Retina (tissue), 1 donor: Measurements from ENCODE around the gene ATR.
"Not testable (repeated sequence)": the region's sequence is repeated elsewhere in the genome, so short reads cannot be mapped to it uniquely, and the experiment has no call there.

ENCODE experiments used
- DNase-seq: peaks from one replicate; pipeline ENCODE4 v3.0.0-alpha.2; 2016

ATR gene

DNA sequence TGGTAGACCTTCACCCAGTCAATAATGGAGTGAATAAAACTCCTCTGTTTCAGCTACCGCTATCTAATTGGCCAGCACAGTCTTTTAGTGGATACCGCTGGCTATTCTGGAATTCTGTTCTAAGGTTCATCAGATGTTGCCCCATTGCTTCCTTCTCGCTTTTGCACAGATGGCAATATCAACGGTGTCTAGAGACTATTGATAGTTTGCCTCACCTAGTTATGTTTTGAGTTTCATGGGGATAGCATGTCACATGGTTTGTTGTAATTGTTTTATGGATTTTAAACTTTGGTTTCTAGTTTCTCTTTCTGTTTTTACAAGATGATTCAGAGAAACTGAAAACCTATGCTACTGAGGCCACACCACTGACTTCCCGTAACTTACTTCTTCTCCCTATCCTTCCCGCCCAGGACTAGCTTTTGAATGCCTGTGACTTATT is 132.7 kb downstream of the ATR start:
- DNase-seq = no peak

DNA sequence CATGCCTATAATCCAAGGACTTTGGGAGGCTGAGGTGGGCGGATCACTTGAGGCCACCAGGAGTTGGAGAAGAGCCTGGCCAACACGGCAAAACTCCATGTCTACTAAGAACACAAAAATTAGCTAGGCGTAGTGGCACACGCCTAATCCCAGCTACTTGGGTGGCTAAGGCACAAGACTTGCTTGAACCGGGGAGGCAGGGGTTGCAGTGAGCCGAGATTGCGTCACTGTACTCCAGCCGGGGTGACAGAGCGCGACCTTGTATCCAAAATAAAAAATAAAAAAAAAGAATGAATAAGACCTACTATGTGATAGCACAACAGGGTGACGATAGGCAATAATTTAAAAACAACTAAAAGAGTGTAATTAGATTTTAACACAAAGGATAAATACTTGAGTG is 134.2 kb downstream of the ATR start:
- DNase-seq = no peak

DNA sequence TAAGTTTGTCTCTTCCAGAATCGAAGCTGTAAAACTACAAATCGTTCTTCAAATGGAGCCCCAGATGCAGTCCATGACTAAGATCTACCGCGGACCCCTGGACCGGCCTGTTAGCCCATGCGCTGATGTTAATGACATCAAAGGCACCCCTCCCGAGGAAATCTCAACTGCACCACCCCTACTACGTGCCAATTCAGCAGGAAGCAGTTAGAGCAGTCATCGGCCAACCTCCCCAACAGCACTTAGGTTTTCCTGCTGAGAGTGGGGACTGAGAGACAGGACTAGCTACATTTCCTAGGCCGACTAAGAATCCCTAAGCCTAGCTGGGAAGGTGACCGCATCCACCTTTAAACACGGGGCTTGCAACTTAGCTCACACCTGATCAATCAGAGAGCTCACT is 135.5 kb downstream of the ATR start:
- DNase-seq = not testable (repeated sequence)

DNA sequence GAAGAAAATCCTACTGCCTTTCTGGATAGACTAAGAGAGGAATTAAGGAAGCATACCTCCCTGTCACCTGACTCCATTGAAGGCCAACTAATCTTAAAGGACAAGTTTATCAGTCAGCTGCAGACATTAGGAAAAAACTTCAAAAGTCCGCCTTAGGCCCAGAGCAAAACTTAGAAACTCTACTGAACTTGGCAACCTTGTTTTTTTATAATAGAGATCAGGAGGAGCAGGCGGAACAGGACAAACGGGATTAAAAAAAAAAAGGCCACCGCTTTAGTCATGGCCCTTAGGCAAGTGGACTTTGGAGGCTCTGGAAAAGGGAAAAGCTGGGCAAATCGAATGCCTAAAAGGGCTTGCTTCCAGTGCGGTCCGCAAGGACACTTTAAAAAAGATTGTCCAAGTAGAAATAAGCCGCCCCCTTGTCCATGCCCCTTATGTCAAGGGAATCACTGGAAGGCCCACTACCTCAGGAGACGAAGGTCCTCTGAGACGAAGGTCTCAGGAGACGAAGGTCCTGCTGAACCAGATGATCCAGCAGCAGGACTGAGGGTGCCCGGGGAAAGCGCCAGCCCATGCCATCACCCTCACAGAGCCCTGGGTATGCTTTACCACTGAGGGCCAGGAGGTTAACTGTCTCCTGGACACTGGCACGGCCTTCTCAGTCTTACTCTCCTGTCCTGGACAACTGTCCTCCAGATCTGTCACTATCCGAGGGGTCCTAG is 138.9 kb downstream of the ATR start:
- not testable (repeated sequence) for DNase-seq

DNA sequence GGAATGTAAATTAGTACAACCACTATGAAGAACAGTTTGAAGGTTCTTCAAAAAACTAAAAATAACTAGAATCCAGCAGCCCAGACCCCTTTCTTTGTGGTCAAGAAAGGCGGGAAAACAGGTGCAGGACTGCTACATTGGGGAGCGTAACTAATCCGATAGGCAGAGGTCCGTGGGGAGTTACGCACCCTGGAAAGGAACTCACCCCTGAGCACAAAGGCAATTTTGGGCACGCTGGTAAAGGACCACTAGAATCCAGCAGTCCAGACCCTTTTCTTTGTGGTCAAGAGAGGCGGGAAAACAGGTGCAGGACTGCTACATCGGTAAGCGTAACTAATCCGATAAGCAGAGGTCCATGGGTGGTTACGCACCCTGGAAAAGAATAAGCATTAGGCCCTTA is 140.4 kb downstream of the ATR start:
- DNase-seq = not testable (repeated sequence)

DNA sequence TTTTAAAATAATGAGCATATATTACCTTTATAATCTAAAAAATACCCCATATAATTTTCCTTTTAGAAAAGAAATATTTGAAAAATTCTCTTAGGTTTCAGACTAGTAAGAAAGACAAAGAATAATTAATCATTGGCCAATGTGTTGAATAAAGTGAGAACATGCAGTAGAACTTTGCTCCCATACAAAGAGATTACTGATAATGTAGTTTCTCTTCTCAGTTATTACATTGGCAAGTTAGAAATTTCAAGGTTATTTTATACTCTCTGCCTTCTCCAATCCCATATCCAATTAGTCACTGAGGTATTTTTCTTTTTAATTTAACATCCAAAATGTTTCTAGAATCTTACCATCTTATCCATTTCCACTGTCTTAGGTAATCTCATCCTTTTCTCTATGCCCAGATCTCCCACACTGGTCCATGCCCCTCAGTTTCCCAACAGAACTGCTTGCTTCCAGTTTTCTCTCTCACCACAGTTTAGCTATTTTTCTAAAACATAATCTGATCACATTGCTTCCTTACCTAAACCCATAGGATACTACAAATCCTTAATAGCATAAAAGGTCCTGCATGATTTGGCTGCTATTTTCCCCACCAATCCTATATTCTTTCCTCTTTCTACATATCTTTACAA is 141.5 kb downstream of the ATR start:
- no peak for DNase-seq

DNA sequence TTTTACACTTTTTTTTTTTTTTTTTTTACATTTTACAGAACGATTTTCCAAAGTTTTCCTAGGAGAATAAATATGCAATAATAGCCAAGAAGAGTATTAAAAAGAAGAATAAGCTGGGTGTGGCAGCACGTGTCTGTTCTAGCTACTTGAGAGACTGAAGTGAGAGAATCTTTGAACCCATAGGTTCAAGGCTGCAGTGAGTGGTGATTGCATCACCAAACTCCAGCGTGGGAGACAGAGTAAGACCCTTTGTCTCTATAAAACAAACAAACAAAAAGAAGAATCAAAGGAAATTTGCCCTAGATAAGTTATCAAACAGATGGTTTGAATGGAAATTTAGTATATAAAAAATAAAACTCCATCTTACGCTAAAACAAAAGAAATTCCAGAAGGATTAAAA is 144.0 kb downstream of the ATR start:
- DNase-seq = no peak

DNA sequence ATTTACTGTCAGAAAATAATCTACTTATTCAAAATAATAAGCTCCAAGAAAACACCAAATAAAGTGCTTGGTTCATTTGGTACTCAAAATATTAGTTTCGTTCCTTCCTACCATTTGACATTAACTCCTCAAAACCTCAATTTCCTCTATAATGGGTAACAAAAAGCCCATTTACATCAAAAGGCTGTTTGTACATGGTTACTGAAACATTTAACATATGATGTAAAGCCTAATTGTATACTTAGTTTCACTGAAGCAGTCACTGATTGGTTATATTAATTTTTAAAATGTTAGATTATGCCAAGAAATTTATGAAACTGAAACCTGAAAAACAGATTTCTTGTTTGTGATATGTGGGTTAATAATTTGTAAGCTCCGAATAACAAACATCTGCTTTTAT is 145.4 kb downstream of the ATR start:
- no peak for DNase-seq

DNA sequence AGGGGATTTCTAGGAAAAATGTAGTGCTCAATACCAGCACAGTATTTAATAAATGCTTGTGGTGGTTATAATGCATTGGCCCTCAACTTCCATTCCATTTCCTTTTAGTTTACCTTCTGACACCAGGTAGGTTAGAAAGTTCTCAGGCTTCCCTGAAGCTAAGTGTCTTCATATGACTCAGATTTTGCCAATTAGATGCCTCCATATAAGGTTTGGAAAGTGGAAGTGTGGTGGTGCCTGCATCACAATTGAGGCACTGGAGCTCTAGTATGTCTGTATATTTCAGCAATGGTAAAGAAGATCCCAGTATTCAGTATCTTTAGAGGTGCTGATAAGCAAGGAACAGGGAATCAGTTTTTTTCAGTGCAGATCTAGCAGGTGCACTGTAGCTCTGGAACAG is 149.0 kb downstream of the ATR start:
- no peak for DNase-seq

DNA sequence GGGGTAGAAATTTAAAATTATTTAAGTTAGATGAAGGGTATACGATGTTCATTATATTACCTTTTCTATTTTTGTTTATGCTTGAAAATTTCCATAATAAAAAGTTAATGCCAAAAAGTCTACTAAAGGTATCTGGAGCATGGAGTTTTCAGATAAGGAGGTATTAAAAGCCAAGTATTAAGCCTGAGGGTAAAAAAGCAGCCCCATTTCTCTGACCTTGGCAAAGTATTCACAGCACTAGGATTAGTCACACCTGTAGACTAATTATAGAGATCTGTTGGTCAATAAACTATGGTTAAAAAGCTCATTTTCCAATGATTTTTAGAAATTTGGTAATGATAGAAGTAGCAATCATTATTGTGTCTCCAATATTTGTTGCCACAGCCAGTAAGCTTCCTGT is 153.8 kb downstream of the ATR start:
- no peak for DNase-seq

DNA sequence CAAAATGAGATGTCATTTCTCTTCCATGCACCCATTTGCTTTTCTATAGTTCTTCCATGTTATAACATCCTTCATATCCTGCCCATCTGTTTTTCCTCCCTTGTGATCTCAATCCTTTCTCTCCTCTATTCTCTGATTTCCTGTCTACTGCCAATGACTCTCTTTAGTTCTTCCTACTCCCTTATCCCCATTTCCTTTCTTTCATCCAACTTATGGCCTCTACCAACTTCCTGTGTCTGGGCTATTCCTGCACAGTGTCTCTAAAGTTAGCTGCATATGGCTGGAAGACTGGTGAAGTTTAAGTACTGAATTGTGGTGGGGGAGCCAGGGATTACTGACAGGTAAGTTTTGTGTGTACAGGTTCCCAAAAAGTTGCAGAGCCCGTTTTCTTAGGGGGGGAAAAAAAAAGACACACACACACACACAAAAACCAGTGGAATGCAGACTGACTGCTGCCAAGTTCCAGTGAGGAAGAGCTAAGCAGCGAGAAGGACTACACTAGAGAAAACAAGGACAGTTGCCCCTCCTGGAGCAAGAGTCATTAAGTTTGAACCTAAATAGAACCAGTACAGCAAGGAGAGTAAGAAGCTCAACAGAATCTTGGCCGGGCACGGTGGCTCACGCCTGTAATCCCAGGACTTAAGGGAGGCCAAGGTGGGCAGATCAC is 159.5 kb downstream of the ATR start:
- no peak for DNase-seq

DNA sequence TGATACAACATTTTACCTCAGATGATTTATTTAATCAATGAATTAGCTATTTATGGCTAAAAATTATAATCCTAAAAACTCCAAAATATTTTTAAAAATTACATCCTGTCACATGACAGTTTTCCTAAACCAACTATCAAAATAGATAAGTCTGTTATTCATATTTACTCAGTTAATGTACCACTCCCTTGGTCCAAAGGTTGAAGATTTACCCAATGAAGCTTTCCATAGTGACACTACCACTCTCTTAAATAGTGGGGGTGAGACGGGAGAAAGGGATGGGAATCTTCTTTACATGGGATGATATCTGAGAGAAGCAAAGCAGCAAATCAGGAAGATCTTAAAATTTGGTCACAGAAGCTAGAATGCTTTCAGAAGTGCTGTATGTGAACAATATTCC is 161.2 kb downstream of the ATR start:
- DNase-seq = no peak

DNA sequence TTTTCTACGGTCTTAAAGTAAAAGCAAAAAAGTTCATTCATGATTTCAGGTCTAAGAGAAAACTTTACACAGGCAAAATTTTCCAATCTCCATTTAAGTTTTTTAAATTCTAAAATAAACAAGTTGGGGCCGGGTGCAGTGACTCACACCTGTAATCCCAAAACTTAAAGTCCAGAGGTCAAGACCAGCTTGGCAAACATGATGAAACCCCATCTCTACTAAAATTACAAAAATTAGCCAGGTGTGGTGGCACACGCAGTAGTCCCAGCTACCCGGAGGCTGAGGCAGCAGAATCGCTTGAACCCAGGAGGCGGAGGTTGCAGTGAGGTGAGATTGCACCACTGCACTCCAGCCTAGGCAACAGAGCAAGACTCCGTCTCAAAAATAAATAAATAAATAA is 178.0 kb downstream of the ATR start:
- not testable (repeated sequence) for DNase-seq
